Left ventricle myocardium superior (tissue), 1 donor: Measurements from ENCODE around the gene TBXA2R. TPM values are rescaled to one million over a fixed set of nuclear protein-coding genes. Genes with fewer than 3 reads are reported as not detected.
"Not testable (repeated sequence)": the region's sequence is repeated elsewhere in the genome, so short reads cannot be mapped to it uniquely, and the experiment has no call there.

Source experiments
- ATAC-seq: fragments of 200-7000 bp; cut with Tn5 transposase; one replicate; pipeline ENCODE4 v1.9.1; 2020; ENCODE audit warnings: mild to moderate bottlenecking, moderate library complexity
- DNase-seq: peaks from one replicate; pipeline ENCODE4 v3.0.0-alpha.2; 2020
- intact Hi-C: fragments of 100-400 bp; cut with micrococcal nuclease; formaldehyde crosslinking; loops from one replicate; pipeline ENCODE4 v1.11.0; 2022
- total RNA-seq: library from RNA; stranded (reverse); fragmentation: NEBNext Ultra II Directional; extraction: Animal tissue kit (Norgen Biotek cat#: 25700); gene quantifications from one replicate; pipeline ENCODE4 v1.2.1, GENCODE V29; 2021
- donor health status: DM: no; HTN: yes; CAD: no; lungs with severe emphysema.

TBXA2R gene
- total RNA-seq, 1 donor from 2014 or later = 2.0 TPM

DNA sequence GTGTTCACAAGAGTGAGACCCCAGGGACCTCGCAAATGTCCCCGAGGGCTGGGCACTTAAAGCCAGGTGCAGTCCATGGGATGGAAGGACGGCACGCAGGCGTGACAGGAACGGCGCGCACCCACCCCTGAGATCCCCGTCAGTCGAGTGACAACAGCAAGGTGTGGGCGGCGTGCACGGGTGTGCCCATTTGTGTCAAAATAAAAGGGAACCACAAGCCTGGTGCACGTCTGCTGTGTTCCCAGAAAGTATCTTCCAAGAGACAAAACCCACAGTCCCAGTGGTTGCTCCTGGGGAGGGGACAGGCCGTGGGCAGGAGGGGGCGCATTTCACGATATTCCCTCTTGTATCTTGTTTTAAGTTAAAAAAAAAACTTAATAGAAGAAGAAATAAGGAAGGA, 35.6 kb upstream of the TBXA2R start:
- ATAC-seq (no peak), DNase-seq (no peak)
- intact Hi-C loops = no loop called here

DNA sequence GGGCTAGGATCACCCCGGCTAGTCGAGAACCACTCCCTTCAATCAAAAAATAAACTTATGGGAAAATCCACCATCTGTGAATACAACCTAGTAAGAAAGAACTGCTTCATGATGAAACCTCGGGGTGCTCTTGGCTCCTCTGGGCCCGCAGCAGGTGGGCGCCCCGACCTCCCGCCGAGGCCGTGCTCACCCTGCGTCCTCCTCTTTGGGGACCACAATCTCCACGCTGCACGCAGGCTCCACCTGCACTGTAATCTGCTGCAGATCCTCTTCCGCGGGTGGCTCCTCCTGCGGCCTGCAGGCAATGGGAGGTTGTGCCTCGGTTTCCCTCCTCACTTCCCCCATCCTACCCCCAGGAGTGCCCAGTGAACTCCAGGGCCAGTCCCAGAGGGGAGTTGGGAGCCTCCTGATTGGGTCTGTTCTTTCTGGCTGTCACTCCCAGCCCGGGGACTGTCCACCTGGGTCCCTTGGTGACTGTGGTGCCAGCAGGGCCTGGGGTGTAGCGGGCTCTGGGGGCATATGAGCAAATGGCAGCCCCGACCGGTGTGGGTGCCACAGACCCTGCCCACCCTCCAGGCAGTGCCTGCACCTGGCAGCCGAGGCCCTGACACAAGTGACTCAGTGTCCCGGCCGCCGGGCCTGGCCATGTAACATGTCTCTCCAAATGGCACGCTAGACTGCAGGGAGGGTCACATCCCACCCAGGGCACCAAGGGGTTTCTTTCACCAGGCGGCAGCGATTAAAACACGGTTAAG, 35.0 kb upstream of the TBXA2R start:
- intact Hi-C loops = no loop called here
- ATAC-seq = no peak

DNA sequence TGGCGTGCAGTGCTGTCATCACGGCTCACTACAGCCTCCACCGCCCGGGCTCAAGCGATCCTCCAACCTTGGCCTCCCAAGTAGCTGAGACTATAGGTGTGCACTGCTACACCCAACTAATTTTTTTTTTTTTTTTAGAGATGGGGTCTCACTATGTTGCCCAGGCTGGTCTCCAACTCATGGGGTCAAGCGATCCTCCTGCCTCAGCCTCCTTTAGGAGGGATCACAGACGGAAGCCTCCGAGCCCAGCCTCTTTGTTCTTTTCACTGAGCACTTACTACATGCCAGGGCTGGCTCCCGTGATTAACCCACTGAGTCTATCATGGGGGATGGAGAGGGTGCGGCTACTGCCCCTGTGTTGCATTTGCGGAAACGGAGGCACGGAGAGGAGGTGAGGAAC, 32.8 kb upstream of the TBXA2R start:
- DNase-seq (no peak), ATAC-seq (no peak)
- intact Hi-C loops = no loop called here

More for the DNA sequence above, 35.0 kb upstream of the TBXA2R start:
- no peak for DNase-seq

DNA sequence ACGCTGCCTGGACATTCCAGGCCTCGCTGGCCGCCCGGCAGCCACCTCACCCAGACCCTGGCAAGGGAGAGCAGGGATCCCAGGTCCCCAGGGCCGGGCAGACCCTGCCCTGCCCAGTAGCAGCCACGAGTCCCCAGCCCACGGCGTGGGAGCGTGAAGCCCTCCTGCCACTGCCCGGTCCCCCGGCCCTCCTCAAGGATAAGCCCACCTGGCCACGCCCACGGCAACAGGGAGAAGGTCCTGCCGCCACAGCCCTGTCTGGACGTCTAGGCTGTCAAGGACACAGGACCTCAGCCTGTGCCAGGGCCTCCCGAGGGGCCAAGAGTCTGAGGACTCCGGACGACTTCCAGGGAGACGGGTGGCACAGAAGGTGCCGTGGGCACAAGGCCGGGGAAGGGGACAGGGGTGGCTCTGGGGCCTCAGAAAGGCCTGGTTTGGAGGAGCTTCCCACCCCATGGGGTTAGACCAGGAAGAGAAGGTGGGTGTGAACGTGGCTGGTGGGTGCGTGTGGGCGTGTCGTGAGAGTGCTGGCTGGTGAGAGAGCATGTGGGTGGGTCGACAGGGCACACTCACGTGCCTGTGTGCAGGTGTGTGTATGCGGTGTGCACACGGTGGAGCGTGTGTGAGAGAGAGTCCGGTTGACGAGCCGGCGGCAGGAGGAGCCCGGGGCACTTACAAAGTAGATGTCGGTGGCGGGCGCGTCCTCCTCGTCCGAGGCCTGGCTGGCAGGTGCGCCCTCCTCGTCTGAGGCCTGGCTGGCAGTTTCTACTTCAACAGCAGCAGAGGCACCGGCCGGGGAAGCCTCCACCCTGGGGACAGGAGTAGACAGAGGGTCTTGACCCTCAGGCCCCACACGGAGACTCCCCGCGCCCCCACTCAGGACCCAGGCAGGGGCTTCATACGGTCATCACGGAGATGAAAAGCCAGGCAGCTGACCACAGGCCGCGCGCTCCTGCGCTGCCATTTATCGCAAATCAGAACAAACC, 31.8 kb upstream of the TBXA2R start:
- DNase-seq (no peak), ATAC-seq (no peak)
- intact Hi-C loops = no loop called here

DNA sequence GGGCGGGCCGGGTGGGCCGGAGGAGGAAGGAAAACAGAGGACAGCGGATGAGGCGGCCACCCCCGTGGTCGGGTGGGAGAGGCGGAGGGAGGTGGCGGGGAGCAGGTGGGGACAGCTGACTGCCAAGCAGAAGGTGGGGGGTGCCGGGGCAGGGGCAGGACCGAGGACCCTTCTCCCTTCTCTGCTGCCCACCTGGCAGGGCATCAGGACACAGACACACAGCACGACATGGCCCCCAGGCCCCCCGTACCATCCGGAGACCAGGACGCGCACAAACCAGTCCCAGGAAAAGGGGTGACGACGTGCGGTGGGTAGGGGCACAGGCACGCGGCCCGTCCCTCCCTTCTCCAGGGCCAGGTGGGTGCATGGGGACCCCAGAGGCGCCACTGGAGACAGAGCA, 30.9 kb upstream of the TBXA2R start:
- intact Hi-C loops = no loop called here
- no peak for DNase-seq
- ATAC-seq = no peak

DNA sequence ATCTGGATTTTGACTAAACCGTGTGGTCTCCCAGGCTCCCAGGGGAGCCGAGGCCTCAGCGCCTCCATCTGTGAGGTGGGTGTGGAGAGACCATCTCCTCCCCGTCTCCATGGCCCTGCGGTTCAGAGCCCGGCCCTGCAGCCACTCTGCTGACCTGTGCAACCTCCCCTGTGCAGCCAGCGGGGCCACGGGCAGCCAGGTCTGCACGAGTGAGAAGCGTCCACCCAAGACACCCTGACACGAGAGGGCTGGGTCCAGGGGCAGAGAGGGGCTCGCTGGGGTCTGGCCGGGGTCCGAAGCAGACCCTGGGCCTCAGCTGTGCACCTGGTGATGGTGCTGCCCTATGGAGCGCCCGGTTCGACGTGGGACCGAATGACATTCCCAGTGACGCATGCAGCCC, 30.3 kb upstream of the TBXA2R start:
- ATAC-seq (no peak), DNase-seq (no peak)
- intact Hi-C loops = no loop called here

DNA sequence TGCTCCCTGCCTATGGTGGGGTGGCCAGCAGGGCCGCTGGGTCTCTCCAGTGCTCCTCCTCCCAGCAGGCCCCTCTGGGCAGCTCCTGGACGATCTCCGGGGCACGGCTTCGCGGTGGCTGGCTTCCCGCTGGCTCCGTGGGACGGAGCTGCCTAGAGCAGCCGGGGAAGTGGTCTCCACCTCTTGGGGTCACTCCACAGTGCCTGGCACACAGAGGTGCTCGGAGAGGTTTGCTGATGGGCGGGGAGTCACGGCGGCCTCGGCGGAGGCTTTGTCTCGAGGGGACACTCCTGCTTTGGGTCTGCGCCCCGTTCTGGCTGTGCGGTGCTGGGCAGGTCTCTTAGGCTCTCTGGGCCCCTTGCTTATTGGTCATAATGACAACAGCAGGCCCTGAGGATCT, 29.8 kb upstream of the TBXA2R start:
- ATAC-seq = no peak
- intact Hi-C loops = no loop called here
- DNase-seq = no peak

DNA sequence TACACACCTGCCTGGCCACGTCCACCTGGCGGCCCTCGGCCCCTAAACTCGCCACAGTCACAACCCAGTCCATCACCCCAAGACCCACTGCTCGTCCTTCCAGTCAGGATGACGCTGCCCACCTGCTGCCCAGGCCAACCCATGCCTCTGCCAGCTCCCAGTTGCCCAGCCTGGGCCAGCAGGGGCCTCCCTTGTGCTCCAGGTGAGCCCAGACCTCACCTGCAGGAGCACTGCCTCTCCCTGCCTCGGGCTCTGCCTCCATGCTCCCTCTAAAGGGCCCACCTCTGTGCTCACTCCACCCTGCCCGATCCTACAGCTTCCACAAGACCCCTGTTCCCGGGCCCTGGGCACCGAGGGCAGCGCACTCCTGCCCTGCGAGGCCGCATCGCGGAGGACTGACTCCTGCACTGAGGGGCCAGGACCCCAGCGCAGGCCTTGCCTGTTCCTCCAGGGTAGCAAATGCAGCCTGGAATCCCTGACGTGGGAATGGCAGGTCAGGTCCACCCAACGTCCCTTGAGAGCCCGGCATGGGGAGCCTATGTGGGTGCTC, 27.9 kb upstream of the TBXA2R start:
- DNase-seq (no peak), ATAC-seq (no peak)
- intact Hi-C loops = no loop called here

DNA sequence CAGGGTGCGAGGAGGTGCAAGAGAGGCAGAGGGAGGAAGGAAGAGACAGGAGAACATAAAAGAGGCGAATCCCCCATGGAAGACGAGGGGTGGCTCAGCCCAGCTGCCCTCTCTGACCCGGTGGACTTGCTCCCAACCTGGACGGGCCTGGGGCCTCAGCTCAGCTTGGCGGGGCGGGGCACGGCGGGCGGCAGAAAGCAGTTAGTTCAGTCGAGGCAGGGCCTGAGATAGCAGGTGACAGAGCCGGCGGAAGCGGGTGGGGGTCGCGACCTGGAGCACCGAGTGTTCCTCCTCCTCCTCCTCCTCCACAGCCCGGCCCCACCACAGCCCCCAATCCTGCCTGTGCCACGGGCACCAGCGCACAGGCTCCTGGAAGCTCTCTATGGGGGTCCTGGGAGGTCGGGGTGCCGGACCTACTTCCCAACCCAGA, 26.9 kb upstream of the TBXA2R start:
- DNase-seq (no peak), ATAC-seq (no peak)
- intact Hi-C loops = no loop called here

DNA sequence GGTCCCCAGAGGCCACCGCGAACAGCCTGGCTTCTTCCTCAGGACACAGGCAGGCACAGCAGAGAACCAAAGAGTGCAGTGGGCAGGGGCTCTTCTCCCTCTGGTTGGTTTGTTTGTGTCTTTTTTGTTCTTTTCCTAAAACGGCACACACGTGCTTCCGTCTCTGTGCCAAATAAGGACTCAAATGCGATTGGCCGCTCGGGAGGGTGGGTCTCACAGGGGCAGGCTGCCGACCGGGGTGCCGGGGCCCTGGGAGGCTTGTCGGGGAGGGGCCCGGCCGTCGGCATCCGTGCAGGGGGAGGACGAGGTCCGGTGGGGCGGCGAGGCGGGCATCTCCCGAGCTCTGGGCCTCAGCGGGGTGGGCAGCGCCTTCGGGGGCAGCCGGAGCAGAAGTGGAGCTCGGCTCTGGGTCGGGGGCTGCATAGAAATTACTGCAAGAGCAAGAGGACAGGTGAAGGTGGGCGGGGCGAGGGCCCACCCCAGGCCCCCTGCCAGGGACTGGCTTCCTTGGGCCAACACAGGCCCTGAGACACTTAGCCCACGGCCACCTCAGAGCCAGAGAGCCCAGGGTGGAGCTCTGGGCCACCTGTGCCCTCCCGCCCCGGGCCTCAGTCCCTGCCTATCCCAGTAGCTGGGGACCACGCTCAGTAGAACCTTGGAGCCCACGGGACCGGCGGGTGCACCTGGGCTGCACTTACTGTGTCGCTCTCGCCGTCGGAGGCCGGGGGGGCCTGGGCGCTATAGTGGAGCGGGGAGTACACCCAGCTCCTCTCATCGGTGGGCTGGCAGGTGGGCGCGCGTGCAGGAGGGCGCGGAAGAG, 26.3 kb upstream of the TBXA2R start:
- DNase-seq = no peak
- no peak for ATAC-seq
- intact Hi-C loops = no loop called here

DNA sequence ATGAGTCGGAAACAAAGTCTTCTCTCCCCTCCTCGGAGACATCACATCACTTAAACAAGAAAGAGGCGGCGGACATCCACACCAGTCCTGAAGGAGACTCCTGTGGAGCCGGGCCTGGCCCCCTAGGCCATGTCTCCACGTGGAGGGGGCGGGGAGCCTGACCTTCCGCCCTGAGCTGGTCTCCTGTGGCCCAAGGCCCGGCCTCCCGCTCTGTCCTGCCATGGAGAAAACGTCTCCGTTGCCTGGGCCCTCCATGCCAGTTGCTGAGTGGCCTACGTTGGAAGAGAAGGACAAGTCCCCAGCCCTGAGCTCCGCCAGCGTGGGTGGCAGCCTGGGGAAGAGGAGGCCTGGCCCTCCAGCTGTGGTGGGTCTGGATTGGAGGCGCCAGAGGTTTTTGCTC, 25.4 kb upstream of the TBXA2R start:
- no peak for DNase-seq
- intact Hi-C loops = no loop called here
- ATAC-seq = no peak

DNA sequence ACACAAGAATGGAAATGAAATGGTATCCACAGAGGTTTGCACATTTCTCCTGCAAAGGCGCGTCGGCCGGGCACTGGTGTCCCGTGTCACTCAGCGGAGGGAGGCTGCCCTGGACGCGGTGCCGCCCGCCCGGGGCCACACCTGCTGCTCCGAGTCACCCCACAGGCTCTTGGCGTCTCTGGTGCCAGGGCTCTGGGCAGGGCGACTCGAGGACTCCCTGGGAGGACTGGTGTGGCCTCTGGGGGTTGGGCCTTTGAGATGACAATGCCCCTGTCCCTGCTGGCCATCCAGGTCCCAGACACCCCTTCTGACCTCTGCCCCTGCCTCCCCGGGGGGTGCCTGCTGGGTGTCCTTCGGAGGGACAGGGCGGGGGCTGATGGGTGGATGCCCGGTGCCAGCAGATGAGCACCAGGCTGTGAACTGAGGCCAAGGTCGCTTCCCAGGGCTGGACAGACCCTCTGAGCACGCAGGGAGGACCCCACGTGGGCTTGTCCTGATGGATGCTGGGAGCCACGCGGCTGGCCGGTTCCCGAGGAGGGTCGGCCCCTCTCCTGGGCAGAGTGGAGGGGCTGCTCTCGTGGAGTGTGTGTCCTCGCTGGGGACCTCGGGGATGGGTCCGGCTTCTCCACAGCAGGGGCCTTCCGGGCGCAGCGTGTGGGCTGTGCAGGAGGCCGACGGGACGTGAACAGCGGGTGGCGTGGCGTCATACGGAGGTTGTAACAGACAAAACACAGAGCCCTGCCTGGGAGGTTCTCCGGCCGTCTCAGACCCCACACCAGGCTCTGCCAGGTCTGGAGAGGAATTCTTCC, 24.6 kb upstream of the TBXA2R start:
- ATAC-seq = no peak
- intact Hi-C loops = no loop called here
- no peak for DNase-seq

DNA sequence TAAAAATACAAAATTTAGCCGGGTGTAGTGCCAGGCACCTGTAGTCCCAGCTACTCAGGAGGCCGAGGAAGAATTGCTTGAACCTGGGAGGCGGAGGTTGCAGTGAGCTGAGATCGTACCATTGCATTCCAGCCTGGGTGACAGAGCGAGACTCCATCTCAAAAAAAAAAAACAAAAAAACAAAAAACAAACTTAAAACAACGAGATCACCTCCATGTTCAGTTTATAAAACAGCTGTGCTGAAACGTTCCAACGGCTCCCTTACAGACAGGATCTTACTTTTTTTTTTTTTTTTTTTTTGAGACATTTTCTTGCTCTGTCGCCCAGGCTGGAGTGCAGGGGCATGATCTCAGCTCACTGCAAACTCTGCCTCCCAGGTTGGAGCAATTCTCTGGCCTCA, 22.1 kb upstream of the TBXA2R start:
- intact Hi-C loops, ATAC-seq, DNase-seq: not testable (repeated sequence)

DNA sequence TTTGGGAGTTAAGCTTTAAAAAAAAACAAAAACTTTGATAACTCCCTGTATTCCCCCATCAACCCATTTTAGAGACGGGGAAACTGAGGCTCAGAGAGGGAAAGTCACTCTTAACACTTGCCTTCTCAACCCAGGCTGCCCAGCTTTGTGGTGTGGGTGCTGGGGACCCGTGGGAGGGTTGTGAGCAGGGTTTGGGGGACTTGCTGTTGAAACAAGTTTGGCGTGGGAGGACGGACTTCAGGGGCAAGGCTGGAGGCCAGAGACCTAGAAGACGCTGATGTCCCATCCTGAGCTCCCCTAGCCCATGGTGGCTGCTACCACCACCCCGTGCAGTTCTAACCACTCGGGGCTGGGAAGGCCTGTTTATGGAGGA, 20.7 kb upstream of the TBXA2R start:
- ATAC-seq = no peak
- intact Hi-C loops = no loop called here
- DNase-seq = no peak

DNA sequence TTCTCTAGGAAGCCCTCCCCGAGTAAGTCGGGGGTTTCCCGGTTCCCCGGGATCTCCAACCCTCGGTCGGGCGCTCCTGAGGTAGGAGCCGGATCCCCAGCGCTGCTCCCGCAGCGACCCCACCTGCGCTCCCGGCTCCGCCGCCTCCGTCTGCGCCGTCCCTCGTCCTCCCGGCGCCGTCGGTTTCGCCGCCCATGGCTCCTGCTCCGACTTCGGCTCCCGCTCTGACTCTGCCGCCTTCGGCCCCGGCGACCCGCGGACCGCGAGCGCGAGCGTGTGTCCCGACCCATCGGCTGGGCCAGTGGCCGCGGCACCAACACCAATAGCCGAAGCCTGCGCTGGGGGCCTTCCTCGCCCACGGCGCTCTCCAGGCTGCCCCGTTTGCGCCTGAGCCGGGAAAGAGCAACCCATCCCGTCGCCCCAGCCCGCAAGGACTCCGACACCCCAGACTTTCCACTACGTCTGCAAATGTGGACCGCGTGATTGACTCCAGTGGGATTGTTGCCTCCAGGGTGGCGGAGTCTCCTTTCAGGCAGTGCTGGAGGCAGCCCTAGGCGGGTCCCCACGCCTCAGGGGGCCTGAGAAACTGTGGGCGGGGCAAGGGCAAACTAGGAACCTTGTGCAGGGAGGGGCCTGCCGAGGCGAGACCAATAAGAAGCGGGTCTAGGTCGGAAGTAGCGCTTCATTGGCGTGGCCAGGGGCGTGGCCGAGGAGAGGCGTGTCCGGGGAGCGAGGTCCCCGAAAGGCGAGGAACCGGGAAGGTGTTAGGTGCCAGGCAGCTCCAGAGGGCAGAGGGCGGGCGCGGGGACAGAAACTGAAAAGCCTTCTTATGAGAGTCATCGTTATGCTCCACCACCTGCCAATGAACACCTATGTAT, 20.0 kb upstream of the TBXA2R start, which contains the start of gene CACTIN:
Gene CACTIN, minus strand, starts transcription at position 318 of the 878 bp plus-strand sequence. Its CDS starts 28 bp downstream, at position 290.
- DNase-seq (peak; percentile 99), ATAC-seq (peak; percentile 98)
- intact Hi-C loops = no loop called here

DNA sequence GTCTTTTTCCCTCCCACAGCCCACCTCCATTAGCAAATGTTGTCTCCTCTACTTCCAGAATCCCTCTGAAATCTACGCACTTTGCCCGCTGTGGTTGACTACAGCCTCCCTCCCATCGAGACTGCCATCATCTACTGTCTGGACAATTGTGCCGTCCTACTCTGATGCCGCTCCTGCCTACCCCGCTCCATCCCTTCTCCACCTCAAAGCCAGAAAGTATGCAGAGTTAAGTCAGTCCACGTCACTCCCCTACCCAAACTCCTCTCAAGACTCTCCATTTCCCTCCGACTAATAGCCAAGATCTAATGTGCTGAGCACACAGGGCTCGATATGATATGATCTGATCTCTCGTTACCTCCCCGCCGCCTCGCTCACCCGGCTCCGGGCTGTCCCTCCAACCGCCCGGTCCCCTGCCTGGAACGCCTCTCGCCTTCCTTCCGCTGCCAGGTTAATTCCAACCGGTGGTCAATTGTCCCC, 19.4 kb upstream of the TBXA2R start:
- ATAC-seq = no peak
- intact Hi-C loops = no loop called here

DNA sequence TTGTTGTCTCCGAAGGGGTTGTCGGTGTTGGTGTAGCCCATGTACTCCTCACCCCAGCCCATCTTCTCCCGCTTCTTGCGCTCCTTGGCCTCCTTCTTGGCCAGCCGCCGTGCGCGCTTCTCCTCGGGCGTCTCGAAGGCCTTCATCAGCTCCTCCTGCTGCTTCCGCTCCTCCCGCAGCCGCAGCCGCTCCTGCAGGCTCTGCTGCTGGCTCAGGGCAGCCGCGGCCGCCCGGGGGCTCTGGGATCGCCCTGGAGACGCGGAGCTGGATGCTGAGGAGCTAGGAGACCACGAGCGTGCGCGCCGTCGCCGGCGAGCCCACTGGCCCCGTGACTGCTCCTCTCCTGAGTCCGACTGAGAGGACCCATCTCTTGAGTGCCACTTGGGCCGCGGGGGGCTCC, 17.0 kb upstream of the TBXA2R start:
- intact Hi-C loops = no loop called here
- no peak for DNase-seq
- ATAC-seq = no peak

More for the DNA sequence above, 19.4 kb upstream of the TBXA2R start:
- DNase-seq = no peak
